A549 (cell line): ENCODE results near the gene STARD6. TPM values are rescaled to one million over a fixed set of nuclear protein-coding genes. Genes with fewer than 3 reads are reported as not detected.

ENCODE experiments used
- ATAC-seq, 2 experiments: fragments of 200-7000 bp in 1 of 2; fragments of >200 bp in 1 of 2; cut with Nextera tagmentation in 1 of 2; cut with Tn5 transposase in 1 of 2; 3 replicates each; pipeline versions ENCODE4 v1.8.0 to v1.9.1; 2018 to 2020; ENCODE audit warnings: mild to moderate bottlenecking in 1 of 2, moderate library complexity in 1 of 2
- CTCF ChIA-PET: fragments of 300-600 bp; sonication (Branson Sonifier 250); formaldehyde crosslinking; extraction: SDS; loops from one replicate; lab custom pipeline; 2021; ENCODE audit warnings: antibody characterized with exemption, inconsistent platforms; lab: Yijun Ruan, JAX
- POLR2A ChIA-PET: fragments of 350-600 bp; formaldehyde crosslinking; extraction: SDS; loops from one replicate; lab custom pipeline; 2021; ENCODE audit warnings: antibody characterized with exemption, inconsistent platforms; lab: Yijun Ruan, JAX
- DNase-seq, 2 experiments: peaks; one replicate each; pipeline versions ENCODE4 v3.0.0 to v3.0.0-alpha.2; 2011 to 2016; ENCODE audit warnings: low read depth in 1 of 2, low spot score in 1 of 2
- FAIRE-seq: peaks from 2 replicates; lab custom pipeline; 2011; peaks lifted over from hg19 to GRCh38; lab: Jason Lieb, UNC
- H3K27ac ChIP-seq, 2 experiments: fragments of >200 bp; sonication (Bioruptor Twin); formaldehyde crosslinking; 3 replicates each; pipeline ENCODE4 v1.5.1; 2016 to 2017
- H3K4me1 ChIP-seq: fragments of >200 bp; sonication (Bioruptor Twin); formaldehyde crosslinking; 3 replicates; pipeline ENCODE4 v1.6.1; 2016
- H3K4me2 ChIP-seq: fragments of >200 bp; sonication (Bioruptor Twin); formaldehyde crosslinking; 3 replicates; pipeline ENCODE4 v1.6.1; 2016
- H3K4me3 ChIP-seq: fragments of >200 bp; sonication (Bioruptor Twin); formaldehyde crosslinking; 3 replicates; pipeline ENCODE4 v1.5.1; 2016
- H3K9me3 ChIP-seq: fragments of >200 bp; sonication (Bioruptor Twin); formaldehyde crosslinking; 3 replicates; pipeline ENCODE4 v1.6.1; 2016
- BCL3 ChIP-seq: fragments of >200 bp; sonication (Bioruptor Twin); formaldehyde crosslinking; IDR thresholded peaks from 3 replicates; pipeline ENCODE4 v1.6.1; 2016
- CBX2 ChIP-seq: fragments of 200-600 bp; sonication (generic); IDR thresholded peaks from 2 replicates; pipeline ENCODE4 v1.6.1; 2016; ENCODE audit warnings: low read depth, mild to moderate bottlenecking, borderline replicate concordance
- CBX8 ChIP-seq: fragments of 200-600 bp; sonication (generic); IDR thresholded peaks from 2 replicates; pipeline ENCODE4 v1.6.1; 2016
- CEBPB ChIP-seq, 2 experiments: fragments of >200 bp in 1 of 2; sonication (Bioruptor Twin) in 1 of 2; formaldehyde crosslinking in 1 of 2; IDR thresholded peaks; 2 replicates each; pipeline ENCODE4 v1.6.1; 2012 to 2016
- CTCF ChIP-seq: fragments of >200 bp; sonication (Bioruptor Twin); formaldehyde crosslinking; IDR thresholded peaks from 3 replicates; pipeline ENCODE4 v1.5.1; 2016
- FOSB ChIP-seq: fragments of 250-450 bp; sonication (Bioruptor Pico); IDR thresholded peaks from 2 replicates; pipeline ENCODE4 v1.5.0; 2020; ENCODE audit warnings: mild to moderate bottlenecking, moderate library complexity
- HMGXB4 ChIP-seq: fragments of 250-450 bp; sonication (Bioruptor Pico); IDR thresholded peaks from 2 replicates; pipeline ENCODE4 v1.5.0; 2021; ENCODE audit warnings: mild to moderate bottlenecking, moderate library complexity, borderline replicate concordance
- JUN ChIP-seq, 2 experiments: fragments of >200 bp; sonication (Bioruptor Twin); formaldehyde crosslinking; IDR thresholded peaks; 2 replicates in 1 of 2; 3 replicates in 1 of 2; pipeline ENCODE4 v1.6.1; 2016 to 2017
- NPAS2 ChIP-seq: fragments of 250-450 bp; sonication (Bioruptor Pico); IDR thresholded peaks from 2 replicates; pipeline ENCODE4 v1.8.0; 2022; ENCODE audit warnings: mild to moderate bottlenecking, moderate library complexity, borderline replicate concordance
- NR3C1 ChIP-seq: fragments of >200 bp; sonication (Bioruptor Twin); formaldehyde crosslinking; IDR thresholded peaks from 3 replicates; pipeline ENCODE4 v1.6.1; 2017
- PBX3 ChIP-seq: IDR thresholded peaks from 2 replicates; pipeline ENCODE4 v1.6.1; 2012
- POLR2AphosphoS2 ChIP-seq: conservative IDR thresholded peaks from 2 replicates; pipeline ENCODE4 v1.6.1; 2012; ENCODE audit warnings: low read length, improper control_type of control experiment, inconsistent platforms
- RARB ChIP-seq: fragments of 250-450 bp; sonication (Bioruptor Pico); IDR thresholded peaks from 2 replicates; pipeline ENCODE4 v1.8.0; 2021; ENCODE audit warnings: mild to moderate bottlenecking, moderate library complexity
- RCOR1 ChIP-seq: fragments of 150-350 bp; IDR thresholded peaks from 2 replicates; pipeline ENCODE4 v1.6.1; 2014; ENCODE audit warnings: antibody characterized with exemption, low read length, low read depth
- REST ChIP-seq: fragments of 200-600 bp; sonication (generic); IDR thresholded peaks from 2 replicates; pipeline ENCODE4 v1.6.1; 2016; ENCODE audit warnings: antibody characterized with exemption, mild to moderate bottlenecking, moderate library complexity
- RFX5 ChIP-seq: fragments of 450-650 bp; IDR thresholded peaks from 2 replicates; pipeline ENCODE4 v1.7.1; 2014; ENCODE audit warnings: antibody characterized with exemption, mild to moderate bottlenecking, moderate library complexity
- TFCP2L1 ChIP-seq: fragments of 250-450 bp; sonication (Bioruptor Pico); IDR thresholded peaks from 2 replicates; pipeline ENCODE4 v1.5.0; 2021; ENCODE audit warnings: mild to moderate bottlenecking
- TP53 ChIP-seq: fragments of 250-450 bp; sonication (Bioruptor Pico); IDR thresholded peaks from 2 replicates; pipeline ENCODE4 v1.5.0; 2021; ENCODE audit warnings: mild to moderate bottlenecking, moderate library complexity
- ZFP36 ChIP-seq: fragments of 450-650 bp; IDR thresholded peaks from 2 replicates; pipeline ENCODE4 v1.6.1; 2014; ENCODE audit warnings: borderline replicate concordance; ENCODE audit not compliant: partially characterized antibody
- ZNF302 ChIP-seq: fragments of 250-450 bp; sonication (Bioruptor Pico); IDR thresholded peaks from 2 replicates; pipeline ENCODE4 v1.9.0; 2021; ENCODE audit warnings: inconsistent platforms, mild to moderate bottlenecking, moderate library complexity
- ZSCAN20 ChIP-seq: fragments of 250-450 bp; sonication (Bioruptor Pico); IDR thresholded peaks from 2 replicates; pipeline ENCODE4 v1.8.0; 2022; ENCODE audit warnings: mild to moderate bottlenecking, moderate library complexity
- WGBS: methylation state at CpG from one replicate; pipeline ENCODE4 v1.1.6; 2017; ENCODE audit errors: missing lambda C conversion rate; 5-methylcytosine and 5-hydroxymethylcytosine counted together
- polyA plus RNA-seq, 4 experiments: library from polyadenylated mRNA; depleted of rRNA in 3 of 4; stranded (reverse); fragments of >200 nt; fragmentation: RNase III in 1 of 4; extraction: RNeasy Plus Mini Kit Qiagen cat#74134 plus additional on column Dnase treatment in 1 of 4; gene quantifications; 2 replicates in 3 of 4; 3 replicates in 1 of 4; pipeline ENCODE4 v1.2.3, GENCODE V29; 2011 to 2017

Gene STARD6
- polyA plus RNA-seq, 2 of the 4 experiments (the other 2 are of a cell fraction) = not detected

GRCh38 chr18:54378057-54378456, 20.4 kb upstream of the STARD6 start:
- POLR2A ChIA-PET = no interaction called here
- no peak overlapping the region for H3K4me2 ChIP-seq
- no peak overlapping the region for H3K4me3 ChIP-seq
- CTCF ChIA-PET = no interaction called here
- TF ChIP-seq HMGXB4 (CRISPR knock-in tag) = no peak
- TF ChIP-seq, all 56 proteins: peak for 0
- Histone ChIP-seq H3K27ac (no peak overlapping the region), H3K4me1 (no peaks in the 10 kb centered on the region), H3K9me3 (no peaks in the 10 kb centered on the region)
- WGBS = 95% methylated on average over 4 of the region's 4 CpGs
- ATAC-seq (no peak), FAIRE-seq (no peak), DNase-seq (no peak)

- Histone ChIP-seq H3K4me1 (0 out of 3 replicates have a peak, but pooled peaks cover 4% of the 10 kb centered on the region), H3K27ac (no peak overlapping the region), H3K9me3 (no peaks in the 10 kb centered on the region), H3K4me2 (no peak overlapping the region), H3K4me3 (no peak overlapping the region)
- ATAC-seq (no peak), DNase-seq (no peak), FAIRE-seq (no peak)
- WGBS = 86% methylated on average over 3 of the region's 3 CpGs
- ChIA-PET CTCF (no interaction called here), POLR2A (no interaction called here)
- TF ChIP-seq RFX5 (no peak), NPAS2 (CRISPR knock-in tag) (no peak), TP53 (no peak), JUN (IDR thresholded peaks at IDR 0.05) (no peak), POLR2AphosphoS2 (no peak), CTCF (no peak), CEBPB (IDR thresholded peaks at IDR 0.05) (no peak), TFCP2L1 (CRISPR knock-in tag) (no peak), FOSB (no peak), ZFP36 (no peak), BCL3 (no peak), NR3C1 (no peak)
- TF ChIP-seq, all 56 proteins: peak for 0
Observed at GRCh38 chr18:54360406-54360805, 2.7 kb upstream of the STARD6 start.

- Histone ChIP-seq H3K4me1 (0 out of 3 replicates have a peak, but pooled peaks cover 4% of the 10 kb centered on the region), H3K9me3 (no peaks in the 10 kb centered on the region), H3K4me2 (peak overlapping the region; percentile 70), H3K4me3 (peak overlapping the region; percentile 78; the same call in 1 of the 3 replicates), H3K27ac (no peak overlapping the region)
- WGBS = 82% methylated on average over 6 of the region's 6 CpGs
- FAIRE-seq = no peak
- no peak for DNase-seq
- ChIA-PET CTCF (no interaction called here), POLR2A (no interaction called here)
- ATAC-seq = no peak
- TF ChIP-seq CBX8 = no peak
- TF ChIP-seq REST = no peak
- no peak for TF ChIP-seq CBX2
- TF ChIP-seq HMGXB4 (CRISPR knock-in tag) = no peak
- no peak for TF ChIP-seq ZSCAN20 (CRISPR knock-in tag)
- no peak for TF ChIP-seq RCOR1
- TF ChIP-seq PBX3 = no peak
- TF ChIP-seq RARB (CRISPR knock-in tag) = no peak
- TF ChIP-seq ZNF302 (CRISPR knock-in tag) = no peak
- TF ChIP-seq TFCP2L1 (CRISPR knock-in tag) = no peak
Observed at GRCh38 chr18:54359233-54359632, 1.6 kb upstream of the STARD6 start.
